HG02943 (cell line): ENCODE results near the gene MLPH.
A peak's percentile ranks its signal among the peaks of the same experiment; 100 is the strongest.

Experiments
- ATAC-seq: cut with Tn5 transposase; IDR thresholded peaks from one replicate; pipeline ENCODE4 v1.9.1; 2021; ENCODE audit warnings: mild to moderate bottlenecking, low read depth, moderate library complexity; ENCODE audit not compliant: unreplicated experiment

The MLPH gene

DNA sequence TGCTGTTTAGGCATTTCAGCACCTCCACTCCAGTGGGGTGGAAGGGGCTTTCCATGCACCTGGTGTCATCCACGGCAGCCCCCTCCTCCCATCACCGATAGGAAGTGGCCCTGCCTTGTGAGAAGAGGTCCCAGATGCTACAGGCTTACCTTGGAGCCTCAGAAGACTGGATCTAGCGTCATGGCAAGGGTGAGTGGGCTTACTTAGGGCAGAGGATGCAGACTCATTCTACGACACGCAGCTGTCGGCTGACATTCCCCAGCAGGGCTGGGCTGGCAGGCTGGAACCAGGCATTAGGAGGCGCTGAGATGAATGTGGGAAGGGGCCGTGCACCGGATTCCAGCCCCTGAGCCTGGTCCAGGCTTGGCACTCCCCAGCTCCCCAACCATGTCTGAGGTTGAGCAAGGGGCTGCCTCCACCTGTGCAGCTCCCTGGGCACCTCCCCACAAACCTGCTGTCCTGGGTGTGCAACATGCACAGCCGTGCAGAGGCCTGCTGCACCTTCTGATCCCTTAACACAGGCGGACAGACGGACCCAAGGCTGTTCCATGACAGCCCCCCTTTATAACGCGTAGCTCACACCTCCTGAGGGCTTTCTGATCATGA lies 77.6 kb downstream of the MLPH start:
- ATAC-seq = no peak

DNA sequence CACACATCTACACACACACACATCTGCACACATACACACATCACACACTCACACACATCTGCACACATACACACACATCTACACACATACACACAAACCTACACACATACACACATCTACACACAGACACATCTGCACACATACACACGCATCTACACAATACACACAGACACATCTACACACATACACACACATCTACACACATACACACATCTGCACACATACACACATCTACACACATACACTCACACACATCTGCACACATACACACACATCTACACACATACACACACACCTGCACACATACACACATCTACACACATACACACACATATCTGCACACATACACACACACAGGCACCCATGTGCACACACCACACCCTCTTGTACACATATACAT lies 78.9 kb downstream of the MLPH start:
- ATAC-seq = no peak

- no peak for ATAC-seq
Measured at GRCh38 chr2:237566401-237567235, 79.6 kb downstream of the MLPH start, which contains the start of gene PRLH. PRLH (plus strand) TSS chr2:237566574; CDS start chr2:237566574, 0 bp downstream.

GRCh38 chr2:237567276-237568029 lies 80.4 kb downstream of the MLPH start:
- ATAC-seq = no peak

GRCh38 chr2:237568121-237568660 lies 81.1 kb downstream of the MLPH start:
- no peak for ATAC-seq

DNA sequence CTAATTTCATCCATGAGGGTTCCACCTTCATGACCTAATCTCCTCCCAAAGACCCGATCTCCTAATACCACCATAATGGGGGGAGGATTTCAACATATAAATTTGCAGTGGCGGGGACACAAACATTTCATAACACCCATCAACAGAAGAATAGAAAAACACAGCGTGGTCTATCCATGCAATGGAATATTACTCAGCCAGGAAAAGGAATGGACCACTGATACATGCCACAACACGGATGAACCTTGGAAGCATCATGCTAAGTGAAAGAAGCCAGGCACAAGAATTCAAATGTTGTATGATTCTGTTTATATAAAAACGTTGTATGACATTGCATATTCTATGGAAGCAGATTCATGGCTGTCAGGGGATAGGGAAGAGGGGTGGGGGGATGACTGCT lies 82.0 kb downstream of the MLPH start:
- no peak for ATAC-seq

DNA sequence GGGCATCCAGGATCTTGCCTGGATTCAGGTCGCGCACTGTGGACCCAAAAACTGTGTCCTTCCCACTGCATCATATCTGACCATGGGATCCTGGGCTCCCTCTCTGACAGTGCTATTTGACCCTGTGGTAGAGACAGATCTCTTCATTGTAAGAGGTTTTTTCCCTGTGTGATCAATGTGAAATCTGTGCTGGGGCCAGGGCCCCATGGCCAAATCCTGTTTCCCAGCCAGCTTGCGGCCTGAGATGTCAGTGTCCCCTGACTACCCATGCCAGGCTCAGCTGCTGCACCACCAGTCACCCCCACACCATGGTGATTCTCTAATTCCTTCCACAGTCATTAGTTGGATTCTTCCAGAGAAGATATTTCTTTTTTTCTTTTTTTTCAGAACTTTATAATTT lies 82.8 kb downstream of the MLPH start:
- ATAC-seq = no peak

GRCh38 chr2:237570776-237571335 lies 83.8 kb downstream of the MLPH start:
- ATAC-seq = no peak

- ATAC-seq = no peak
Measured at GRCh38 chr2:237571551-237571950, 84.5 kb downstream of the MLPH start.

- ATAC-seq = peak; percentile 84
Measured at GRCh38 chr2:237572021-237572741, 85.1 kb downstream of the MLPH start.

- ATAC-seq = no peak
Measured at GRCh38 chr2:237572742-237573101, 85.7 kb downstream of the MLPH start.

DNA sequence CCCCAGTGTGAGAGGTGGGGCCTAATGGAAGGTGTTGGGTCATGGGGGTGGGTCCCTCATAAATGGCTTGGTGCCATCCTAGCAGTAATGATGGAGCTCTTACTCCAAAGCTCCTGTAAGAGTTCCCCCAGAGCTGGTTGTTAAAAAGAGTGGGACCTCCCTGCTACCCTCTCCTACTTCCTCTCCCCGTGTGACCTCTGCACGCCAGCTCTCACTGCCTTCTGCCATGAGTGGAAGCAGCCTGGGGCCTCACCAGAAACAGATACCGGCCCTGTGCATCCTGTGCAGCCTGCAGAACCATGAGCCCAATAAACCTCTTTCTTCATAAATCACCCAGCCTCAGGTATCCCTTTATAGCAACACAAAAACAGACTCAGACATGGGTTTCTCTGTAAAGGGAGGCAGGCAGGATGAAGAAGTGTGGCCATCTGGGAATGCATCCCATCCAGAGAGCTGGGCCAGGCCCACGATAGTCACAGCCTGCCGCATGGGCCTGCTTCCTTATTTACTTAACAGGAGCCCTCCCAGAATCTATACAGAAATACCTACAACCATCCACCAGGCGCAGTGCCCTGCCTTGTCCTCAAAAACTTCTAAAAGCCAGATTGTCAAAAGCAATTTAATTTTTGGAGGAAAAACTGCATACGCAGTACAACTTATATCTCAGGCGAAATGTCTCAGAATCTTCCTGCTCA lies 86.8 kb downstream of the MLPH start:
- no peak for ATAC-seq

GRCh38 chr2:237574467-237574866 lies 87.4 kb downstream of the MLPH start:
- ATAC-seq = no peak

- no peak for ATAC-seq
Measured at GRCh38 chr2:237574894-237575868, 88.1 kb downstream of the MLPH start.

- no peak for ATAC-seq
Measured at GRCh38 chr2:237575869-237576862, 89.1 kb downstream of the MLPH start.

GRCh38 chr2:237576974-237577373 lies 89.9 kb downstream of the MLPH start:
- ATAC-seq = no peak

GRCh38 chr2:237577458-237577857 lies 90.4 kb downstream of the MLPH start:
- ATAC-seq = no peak
